ENCODE measurements around the gene XPO1. TPM values are rescaled to one million over a fixed set of nuclear protein-coding genes. Genes with fewer than 3 reads are reported as not detected.

XPO1 gene
- total RNA-seq, 3 donors from 2014 or later (not counting 1 experiment from before 2014, with no cell fraction given) = 120 to 157 (median 137) TPM

- H3K9me3 Mint-ChIP-seq = no peaks in the 10 kb centered on the region
- intact Hi-C loops (cut with micrococcal nuclease) = no loop called here
- ATAC-seq (no peak), DNase-seq (no peak)
- Histone ChIP-seq H3K9me3 (ENCODE audit: control insufficient read depth, insufficient read depth, low read length) (no peaks in the 10 kb centered on the region), H3K4me1 (ENCODE audit: control insufficient read depth, insufficient read depth, low read length) (peaks cover 29% of the 10 kb centered on the region), H3K27ac (ENCODE audit: low read length) (no peak overlapping the region), H3K4me3 (ENCODE audit: low read length) (no peak overlapping the region), H3K36me3 (ENCODE audit: control insufficient read depth, insufficient read depth, low read length) (peaks cover 3% of the 10 kb centered on the region), H3K27me3 (ENCODE audit: control insufficient read depth, insufficient read depth, low read length) (no peaks in the 10 kb centered on the region)
- WGBS (ENCODE audit: insufficient coverage) = 86% methylated on average over 2 of the region's 2 CpGs
- TF ChIP-seq, protein P1, sequence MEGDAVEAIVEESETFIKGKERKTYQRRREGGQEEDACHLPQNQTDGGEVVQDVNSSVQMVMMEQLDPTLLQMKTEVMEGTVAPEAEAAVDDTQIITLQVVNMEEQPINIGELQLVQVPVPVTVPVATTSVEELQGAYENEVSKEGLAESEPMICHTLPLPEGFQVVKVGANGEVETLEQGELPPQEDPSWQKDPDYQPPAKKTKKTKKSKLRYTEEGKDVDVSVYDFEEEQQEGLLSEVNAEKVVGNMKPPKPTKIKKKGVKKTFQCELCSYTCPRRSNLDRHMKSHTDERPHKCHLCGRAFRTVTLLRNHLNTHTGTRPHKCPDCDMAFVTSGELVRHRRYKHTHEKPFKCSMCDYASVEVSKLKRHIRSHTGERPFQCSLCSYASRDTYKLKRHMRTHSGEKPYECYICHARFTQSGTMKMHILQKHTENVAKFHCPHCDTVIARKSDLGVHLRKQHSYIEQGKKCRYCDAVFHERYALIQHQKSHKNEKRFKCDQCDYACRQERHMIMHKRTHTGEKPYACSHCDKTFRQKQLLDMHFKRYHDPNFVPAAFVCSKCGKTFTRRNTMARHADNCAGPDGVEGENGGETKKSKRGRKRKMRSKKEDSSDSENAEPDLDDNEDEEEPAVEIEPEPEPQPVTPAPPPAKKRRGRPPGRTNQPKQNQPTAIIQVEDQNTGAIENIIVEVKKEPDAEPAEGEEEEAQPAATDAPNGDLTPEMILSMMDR (IDR thresholded peaks at IDR 0.05) = no peak
- H3K27ac Mint-ChIP-seq = no peak overlapping the region
- no peaks in the 10 kb centered on the region for H3K36me3 Mint-ChIP-seq
- H3K27me3 Mint-ChIP-seq (ENCODE audit: low read depth in 2 of 2) = no peaks in the 10 kb centered on the region
- peaks cover 40 to 48% of the 10 kb centered on the region in 2 donors for H3K4me1 Mint-ChIP-seq
- no peak overlapping the region for H3K4me3 Mint-ChIP-seq
These were observed 76.8 kb downstream of the XPO1 start for GRCh38 chr2:61461404-61461803.

DNA sequence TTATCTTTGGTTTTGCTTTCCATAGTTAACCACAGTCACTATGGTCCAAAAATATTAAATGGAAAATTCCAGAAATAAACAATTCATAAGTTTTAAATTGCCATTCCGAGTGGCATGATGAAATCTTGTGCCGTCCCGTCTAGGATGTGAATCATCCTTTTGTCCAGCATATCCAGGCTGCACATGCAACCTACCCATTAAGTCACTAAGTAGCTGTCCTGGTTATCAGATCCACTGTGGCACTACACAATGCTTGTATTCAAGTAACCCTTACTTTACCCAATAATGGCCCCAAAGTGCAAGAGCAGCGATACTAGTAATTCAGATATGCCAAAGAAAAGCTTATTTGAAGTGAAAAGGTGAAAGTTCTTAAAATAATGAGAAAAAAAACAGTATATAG lies 78.0 kb downstream of the XPO1 start:
- no peak overlapping the region for H3K4me3 Mint-ChIP-seq
- TF ChIP-seq, protein P1 (IDR thresholded peaks at IDR 0.05) = no peak
- H3K27ac Mint-ChIP-seq = peak overlapping the region in 1 of 2 donors; percentile 14
- Histone ChIP-seq H3K9me3 (ENCODE audit: control insufficient read depth, insufficient read depth, low read length) (no peaks in the 10 kb centered on the region), H3K36me3 (ENCODE audit: control insufficient read depth, insufficient read depth, low read length) (peaks cover 6% of the 10 kb centered on the region), H3K27ac (ENCODE audit: low read length) (no peak overlapping the region), H3K4me1 (ENCODE audit: control insufficient read depth, insufficient read depth, low read length) (peaks cover 27% of the 10 kb centered on the region), H3K4me3 (ENCODE audit: low read length) (no peak overlapping the region), H3K27me3 (ENCODE audit: control insufficient read depth, insufficient read depth, low read length) (no peaks in the 10 kb centered on the region)
- H3K27me3 Mint-ChIP-seq (ENCODE audit: low read depth in 2 of 2) = no peaks in the 10 kb centered on the region
- intact Hi-C loops (cut with micrococcal nuclease) = no loop called here
- WGBS (ENCODE audit: insufficient coverage) = 93% methylated on average over 4 of the region's 4 CpGs
- ATAC-seq (no peak), DNase-seq (no peak)
- H3K4me1 Mint-ChIP-seq = peaks cover 53 to 56% of the 10 kb centered on the region in 2 donors
- no peaks in the 10 kb centered on the region for H3K9me3 Mint-ChIP-seq
- no peaks in the 10 kb centered on the region for H3K36me3 Mint-ChIP-seq

DNA sequence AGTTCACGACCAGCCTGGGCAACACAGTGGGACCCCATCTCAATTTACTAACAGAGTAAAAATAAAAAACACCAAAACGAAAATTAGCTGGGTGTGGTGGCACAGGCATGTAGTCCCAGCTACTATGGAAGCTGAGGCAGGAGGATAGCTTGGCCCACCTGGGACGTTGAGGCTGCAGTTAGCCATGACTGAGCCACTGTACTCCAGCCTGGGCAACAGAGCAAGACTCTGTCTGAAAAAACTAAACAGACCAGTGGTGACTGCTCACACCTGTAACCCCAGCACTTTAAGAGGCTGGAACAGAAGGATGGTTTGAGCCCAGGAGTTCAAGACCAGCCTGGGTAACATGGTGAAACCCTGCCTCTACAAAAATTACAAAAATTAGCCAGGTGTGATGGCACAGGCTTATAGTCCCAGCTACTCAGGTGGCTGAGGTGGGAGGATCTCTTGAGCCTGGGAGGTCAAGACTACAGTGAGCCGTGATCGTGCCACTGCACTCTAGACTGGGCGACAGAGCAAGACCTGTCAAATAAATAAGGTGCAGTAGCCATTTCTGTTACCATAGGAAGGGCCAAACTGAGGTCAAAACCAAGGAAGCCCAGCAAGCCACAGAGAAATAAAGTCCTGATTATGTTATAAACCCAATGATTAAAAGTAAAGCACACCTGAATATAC lies 81.3 kb downstream of the XPO1 start:
- Mint-ChIP-seq H3K9me3 (no peaks in the 10 kb centered on the region), H3K4me1 (peaks cover 47 to 60% of the 10 kb centered on the region in 2 donors), H3K27me3 (ENCODE audit: low read depth in 2 of 2) (no peaks in the 10 kb centered on the region), H3K36me3 (no peaks in the 10 kb centered on the region), H3K27ac (peak overlapping the region in 1 of 2 donors; percentile 80), H3K4me3 (no peak overlapping the region)
- DNase-seq = no peak
- Histone ChIP-seq H3K4me3 (ENCODE audit: low read length) (no peak overlapping the region), H3K9me3 (ENCODE audit: control insufficient read depth, insufficient read depth, low read length) (no peaks in the 10 kb centered on the region), H3K4me1 (ENCODE audit: control insufficient read depth, insufficient read depth, low read length) (peaks cover 38% of the 10 kb centered on the region), H3K27me3 (ENCODE audit: control insufficient read depth, insufficient read depth, low read length) (no peaks in the 10 kb centered on the region), H3K36me3 (ENCODE audit: control insufficient read depth, insufficient read depth, low read length) (peaks cover 6% of the 10 kb centered on the region), H3K27ac (ENCODE audit: low read length) (no peak overlapping the region)
- TF ChIP-seq, protein P1 (IDR thresholded peaks at IDR 0.05) = no peak
- ATAC-seq = no peak
- WGBS (ENCODE audit: insufficient coverage) = 89% methylated on average over 6 of the region's 6 CpGs
- intact Hi-C loops (cut with micrococcal nuclease) = no loop called here

All from natural killer cell (primary cell).